Measurements from ENCODE around the gene CUX1.
"Not testable (repeated sequence)": the region's sequence is repeated elsewhere in the genome, so short reads cannot be mapped to it uniquely, and the experiment has no call there.

CUX1 gene

GRCh38 chr7:102326157-102326889 lies 508.9 kb downstream of the CUX1 start:
- H3K27me3 ChIP-seq: peaks cover 11% of the 10 kb centered on the region
- H3K9me3 ChIP-seq: no peaks in the 10 kb centered on the region
- no peaks in the 10 kb centered on the region for H3K36me3 ChIP-seq
- TF ChIP-seq CTCF (IDR thresholded peaks at IDR 0.05): no peak
- peaks cover 0 to 5% of the 10 kb centered on the region in 2 experiments for H3K4me1 ChIP-seq (ENCODE audit: control insufficient read depth in 1 of 2, insufficient read depth in 1 of 2, low read depth in 1 of 2, low read length in 1 of 2)
- H3K27ac ChIP-seq: no peak overlapping the region
- no peak overlapping the region for H3K4me3 ChIP-seq (ENCODE audit: low read depth in 1 of 2, low read length in 1 of 2)

GRCh38 chr7:102327183-102327582 lies 509.8 kb downstream of the CUX1 start:
- not testable (repeated sequence) for H3K4me1 ChIP-seq (ENCODE audit: control insufficient read depth in 1 of 2, insufficient read depth in 1 of 2, low read depth in 1 of 2, low read length in 1 of 2); H3K27me3 ChIP-seq; H3K27ac ChIP-seq; H3K4me3 ChIP-seq (ENCODE audit: low read depth in 1 of 2, low read length in 1 of 2); H3K36me3 ChIP-seq; H3K9me3 ChIP-seq

GRCh38 chr7:102328863-102329262 lies 511.4 kb downstream of the CUX1 start:
- H3K4me3 ChIP-seq (ENCODE audit: low read depth in 1 of 2, low read length in 1 of 2); H3K4me1 ChIP-seq (ENCODE audit: control insufficient read depth in 1 of 2, insufficient read depth in 1 of 2, low read depth in 1 of 2, low read length in 1 of 2); H3K27ac ChIP-seq; H3K27me3 ChIP-seq; H3K36me3 ChIP-seq; H3K9me3 ChIP-seq: not testable (repeated sequence)

- H3K36me3 ChIP-seq; H3K4me1 ChIP-seq (ENCODE audit: control insufficient read depth in 1 of 2, insufficient read depth in 1 of 2, low read depth in 1 of 2, low read length in 1 of 2); H3K27ac ChIP-seq; H3K27me3 ChIP-seq; H3K4me3 ChIP-seq (ENCODE audit: low read depth in 1 of 2, low read length in 1 of 2); H3K9me3 ChIP-seq: not testable (repeated sequence)
Observed at GRCh38 chr7:102329366-102329765, 511.9 kb downstream of the CUX1 start.

- not testable (repeated sequence) for H3K36me3 ChIP-seq; H3K27ac ChIP-seq; H3K4me1 ChIP-seq (ENCODE audit: control insufficient read depth in 1 of 2, insufficient read depth in 1 of 2, low read depth in 1 of 2, low read length in 1 of 2); H3K4me3 ChIP-seq (ENCODE audit: low read depth in 1 of 2, low read length in 1 of 2); H3K9me3 ChIP-seq; H3K27me3 ChIP-seq
Observed at GRCh38 chr7:102330666-102331460, 513.4 kb downstream of the CUX1 start.

Measured in neutrophil (primary cell).